DOHH2 (cell line): ENCODE measurements around the gene IQGAP1.

Experiments
- CTCF ChIP-seq: fragments of 200-600 bp; sonication (generic); IDR thresholded peaks from one replicate; pipeline ENCODE4 v1.5.1; 2014; ENCODE audit warnings: antibody characterized with exemption, mild to moderate bottlenecking, low read depth, low read length; ENCODE audit not compliant: poor library complexity, severe bottlenecking
- EZH2phosphoT487 ChIP-seq: fragments of 200-600 bp; sonication (generic); IDR thresholded peaks from 2 replicates; pipeline ENCODE4 v1.6.1; 2017; ENCODE audit warnings: borderline replicate concordance, mild to moderate bottlenecking, antibody characterized with exemption, low read length, moderate library complexity, mixed read lengths

- TF ChIP-seq CTCF: no peak
- TF ChIP-seq EZH2phosphoT487: no peak
Observed at GRCh38 chr15:90530250-90531051, 142.4 kb downstream of the IQGAP1 start.
